H9 (cell line): ENCODE results near the gene ATP12A. TPM values are rescaled to one million over a fixed set of nuclear protein-coding genes. Genes with fewer than 3 reads are reported as not detected.
A peak's percentile ranks its signal among the peaks of the same experiment; 100 is the strongest.

ENCODE experiments used
- DNase-seq: peaks from one replicate; pipeline ENCODE4 v3.0.0-alpha.2; 2017
- H2AFZ ChIP-seq: one replicate; pipeline ENCODE4 v1.6.1; 2013; ENCODE audit warnings: mild to moderate bottlenecking, low read length, control low read depth, moderate library complexity
- H2AK5ac ChIP-seq: 2 replicates; pipeline ENCODE4 v1.6.1; 2013; ENCODE audit warnings: low read length, control low read depth, mixed read lengths; ENCODE audit not compliant: insufficient read length
- H2BK120ac ChIP-seq: one replicate; pipeline ENCODE4 v1.6.1; 2013; ENCODE audit warnings: low read depth, mild to moderate bottlenecking, low read length, control low read depth, inconsistent platforms; ENCODE audit not compliant: poor library complexity, severe bottlenecking
- H2BK12ac ChIP-seq: 2 replicates; pipeline ENCODE4 v1.6.1; 2013; ENCODE audit warnings: low read length, control low read depth, mixed read lengths, low read depth; ENCODE audit not compliant: insufficient read length
- H2BK15ac ChIP-seq: 2 replicates; pipeline ENCODE4 v1.6.1; 2013; ENCODE audit warnings: low read depth, low read length, control low read depth
- H2BK20ac ChIP-seq: one replicate; pipeline ENCODE4 v1.6.1; 2013; ENCODE audit warnings: low read depth, mild to moderate bottlenecking, low read length, control low read depth, inconsistent platforms; ENCODE audit not compliant: poor library complexity, severe bottlenecking
- H2BK5ac ChIP-seq: 2 replicates; pipeline ENCODE4 v1.6.1; 2013; ENCODE audit warnings: low read length, control low read depth, mixed read lengths; ENCODE audit not compliant: insufficient read length
- H3K14ac ChIP-seq: 2 replicates; pipeline ENCODE4 v1.6.1; 2013; ENCODE audit warnings: low read length, control low read depth; ENCODE audit not compliant: insufficient read depth
- H3K18ac ChIP-seq: 2 replicates; pipeline ENCODE4 v1.6.1; 2013; ENCODE audit warnings: low read depth, mild to moderate bottlenecking, mixed read lengths, low read length, control low read depth; ENCODE audit not compliant: insufficient read length
- H3K23ac ChIP-seq: 2 replicates; pipeline ENCODE4 v1.6.1; 2013; ENCODE audit warnings: low read length, control low read depth, mixed read lengths, low read depth; ENCODE audit not compliant: insufficient read length
- H3K23me2 ChIP-seq: 2 replicates; pipeline ENCODE4 v1.6.1; 2013; ENCODE audit warnings: low read depth, mild to moderate bottlenecking, mixed read lengths, low read length, control low read depth; ENCODE audit not compliant: insufficient read length, poor library complexity, severe bottlenecking
- H3K27ac ChIP-seq: 2 replicates; pipeline ENCODE4 v1.5.1; 2013; ENCODE audit warnings: low read length, control low read depth, mixed read lengths, low read depth; ENCODE audit not compliant: insufficient read length
- H3K27me3 ChIP-seq: 2 replicates; pipeline ENCODE4 v1.6.1; 2013; ENCODE audit warnings: low read length, control low read depth, inconsistent platforms; ENCODE audit not compliant: insufficient read depth
- H3K4ac ChIP-seq: 2 replicates; pipeline ENCODE4 v1.6.1; 2013; ENCODE audit warnings: low read depth, mild to moderate bottlenecking, control low read depth, inconsistent platforms, low read length, moderate library complexity
- H3K4me1 ChIP-seq: 2 replicates; pipeline ENCODE4 v1.6.1; 2013; ENCODE audit warnings: low read length, control low read depth, inconsistent platforms; ENCODE audit not compliant: insufficient read depth
- H3K4me2 ChIP-seq: 2 replicates; pipeline ENCODE4 v1.6.1; 2013; ENCODE audit warnings: low read length, control low read depth, mixed read lengths; ENCODE audit not compliant: insufficient read length, insufficient read depth
- H3K56ac ChIP-seq: 2 replicates; pipeline ENCODE4 v1.6.1; 2013; ENCODE audit warnings: low read depth, mild to moderate bottlenecking, mixed read lengths, low read length, control low read depth; ENCODE audit not compliant: insufficient read length
- H3K79me1 ChIP-seq: 2 replicates; pipeline ENCODE4 v1.6.1; 2013; ENCODE audit warnings: low read depth, mild to moderate bottlenecking, moderate library complexity, low read length, control low read depth, inconsistent platforms; ENCODE audit not compliant: insufficient read depth, poor library complexity, severe bottlenecking
- H3K79me2 ChIP-seq: 2 replicates; pipeline ENCODE4 v1.6.1; 2013; ENCODE audit warnings: low read length, control low read depth, inconsistent platforms; ENCODE audit not compliant: insufficient read depth
- H3K9ac ChIP-seq: 2 replicates; pipeline ENCODE4 v1.6.1; 2013; ENCODE audit warnings: low read length, control low read depth, mixed read lengths; ENCODE audit not compliant: insufficient read length; ENCODE audit errors: extremely low read depth
- H3K9me3 ChIP-seq: one replicate; pipeline ENCODE4 v1.6.1; 2013; ENCODE audit warnings: low read depth, low read length, inconsistent platforms; ENCODE audit not compliant: control insufficient read depth
- H3T11ph ChIP-seq: one replicate; pipeline ENCODE4 v1.6.1; 2013; ENCODE audit warnings: mild to moderate bottlenecking, low read length, control low read depth, inconsistent platforms
- H4K20me1 ChIP-seq: one replicate; pipeline ENCODE4 v1.6.1; 2013; ENCODE audit not compliant: control insufficient read depth, insufficient read length, insufficient read depth
- H4K5ac ChIP-seq: 2 replicates; pipeline ENCODE4 v1.6.1; 2013; ENCODE audit warnings: low read depth, mild to moderate bottlenecking, mixed read lengths, low read length, control low read depth; ENCODE audit not compliant: insufficient read length
- H4K8ac ChIP-seq: replicated peaks from 2 replicates; pipeline ENCODE4 v1.6.1; 2013; ENCODE audit warnings: low read length, control low read depth, mixed read lengths, low read depth; ENCODE audit not compliant: insufficient read length
- H4K91ac ChIP-seq: 2 replicates; pipeline ENCODE4 v1.6.1; 2013; ENCODE audit warnings: low read depth, mild to moderate bottlenecking, moderate library complexity, mixed read lengths, low read length, control low read depth; ENCODE audit not compliant: insufficient read length
- H3K27ac Mint-ChIP-seq, 3 experiments: 2 replicates in 2 of 3; 3 replicates in 1 of 3; pipeline ENCODE4 v1.8.0; 2020 to 2021; ENCODE audit warnings: mixed read lengths in 3 of 3, mild to moderate bottlenecking in 1 of 3, moderate library complexity in 1 of 3
- H3K27me3 Mint-ChIP-seq: 2 replicates; pipeline ENCODE4 v1.8.0; 2021; ENCODE audit warnings: low read depth, mild to moderate bottlenecking, moderate library complexity, mixed read lengths
- H3K36me3 Mint-ChIP-seq, 3 experiments: 2 replicates in 2 of 3; 3 replicates in 1 of 3; pipeline ENCODE4 v1.8.0; 2020 to 2021; ENCODE audit warnings: low read depth in 3 of 3, mixed read lengths in 3 of 3; ENCODE audit not compliant: insufficient read depth in 1 of 3
- H3K4me1 Mint-ChIP-seq, 2 experiments: 2 replicates each; pipeline ENCODE4 v1.8.0; 2020; ENCODE audit warnings: mixed read lengths in 2 of 2
- H3K4me3 Mint-ChIP-seq, 2 experiments: 2 replicates in 1 of 2; 3 replicates in 1 of 2; pipeline ENCODE4 v1.8.0; 2020 to 2021; ENCODE audit warnings: mild to moderate bottlenecking in 2 of 2, mixed read lengths in 2 of 2, moderate library complexity in 1 of 2
- H3K9me3 Mint-ChIP-seq, 2 experiments: 2 replicates in 1 of 2; 3 replicates in 1 of 2; pipeline ENCODE4 v1.8.0; 2020; ENCODE audit warnings: mild to moderate bottlenecking in 2 of 2, mixed read lengths in 2 of 2, moderate library complexity in 1 of 2
- WGBS: extraction: QIAGEN DNeasy Blood & Tissue Kit; methylation state at CpG from one replicate; pipeline ENCODE4 v1.1.7; 2013; ENCODE audit warnings: missing lambda C conversion rate, low lambda C conversion rate, mixed read lengths; ENCODE audit not compliant: insufficient read length; ENCODE audit errors: extremely low coverage; 5-methylcytosine and 5-hydroxymethylcytosine counted together
- total RNA-seq: library from RNA; stranded (reverse); gene quantifications from 2 replicates; pipeline ENCODE4 v1.2.1, GENCODE V29; 2021
- TF ChIP-seq, protein P1 (sequence below): fragments of 200-600 bp; sonication (generic); conservative IDR thresholded peaks from 3 replicates; pipeline ENCODE4 v1.8.0; 2021; ENCODE audit warnings: antibody characterized with exemption, mild to moderate bottlenecking

ATP12A gene
- total RNA-seq, 1 experiment from 2014 or later: 0.94 TPM

DNA sequence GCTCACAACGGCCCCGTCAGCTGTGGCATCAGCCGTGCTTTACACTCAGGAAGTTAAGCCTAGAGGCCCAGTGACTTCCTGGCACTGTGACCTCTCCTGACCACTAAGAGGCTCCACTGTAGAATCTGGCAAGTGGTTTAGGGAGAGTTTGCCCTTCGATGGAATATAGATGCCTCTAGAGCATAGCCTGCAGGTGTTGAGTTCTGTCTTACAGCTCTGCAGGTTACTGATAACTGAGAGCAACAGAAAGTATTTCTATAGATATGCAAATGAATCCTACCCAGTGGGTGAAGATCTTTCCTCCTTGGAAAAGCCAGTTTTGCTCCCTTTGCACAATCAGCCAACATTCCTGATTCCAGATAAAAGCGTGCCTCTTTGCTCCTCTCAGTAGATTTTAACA, 35.8 kb downstream of the ATP12A start:
- peak overlapping the region; percentile 51 for H3K27ac ChIP-seq
- Mint-ChIP-seq H3K4me1 (peaks cover 14 to 21% of the 10 kb centered on the region in 2 experiments), H3K27me3 (no peaks in the 10 kb centered on the region; the same call in none of the 2 replicates), H3K36me3 (no peaks in the 10 kb centered on the region; a peak in 1 of 7 replicates), H3K4me3 (peak overlapping the region in 1 of 2 experiments; percentile 71; a peak in 3 of 5 replicates), H3K9me3 (no peaks in the 10 kb centered on the region), H3K27ac (peak overlapping the region; percentile 82 to 97 (median 93); a peak in 5 of 7 replicates)
- H3T11ph ChIP-seq: no peak overlapping the region
- no peak overlapping the region for H2BK15ac ChIP-seq
- H2AK5ac ChIP-seq: no peak overlapping the region
- H2BK12ac ChIP-seq: no peak overlapping the region
- H3K14ac ChIP-seq: no peak overlapping the region
- no peaks in the 10 kb centered on the region for H3K79me2 ChIP-seq
- H4K91ac ChIP-seq: no peak overlapping the region
- TF ChIP-seq, protein P1, sequence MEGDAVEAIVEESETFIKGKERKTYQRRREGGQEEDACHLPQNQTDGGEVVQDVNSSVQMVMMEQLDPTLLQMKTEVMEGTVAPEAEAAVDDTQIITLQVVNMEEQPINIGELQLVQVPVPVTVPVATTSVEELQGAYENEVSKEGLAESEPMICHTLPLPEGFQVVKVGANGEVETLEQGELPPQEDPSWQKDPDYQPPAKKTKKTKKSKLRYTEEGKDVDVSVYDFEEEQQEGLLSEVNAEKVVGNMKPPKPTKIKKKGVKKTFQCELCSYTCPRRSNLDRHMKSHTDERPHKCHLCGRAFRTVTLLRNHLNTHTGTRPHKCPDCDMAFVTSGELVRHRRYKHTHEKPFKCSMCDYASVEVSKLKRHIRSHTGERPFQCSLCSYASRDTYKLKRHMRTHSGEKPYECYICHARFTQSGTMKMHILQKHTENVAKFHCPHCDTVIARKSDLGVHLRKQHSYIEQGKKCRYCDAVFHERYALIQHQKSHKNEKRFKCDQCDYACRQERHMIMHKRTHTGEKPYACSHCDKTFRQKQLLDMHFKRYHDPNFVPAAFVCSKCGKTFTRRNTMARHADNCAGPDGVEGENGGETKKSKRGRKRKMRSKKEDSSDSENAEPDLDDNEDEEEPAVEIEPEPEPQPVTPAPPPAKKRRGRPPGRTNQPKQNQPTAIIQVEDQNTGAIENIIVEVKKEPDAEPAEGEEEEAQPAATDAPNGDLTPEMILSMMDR: peak; percentile 34; the same call in 1 of the 3 replicates
- no peak overlapping the region for H3K18ac ChIP-seq
- no peak overlapping the region for H3K4ac ChIP-seq
- no peaks in the 10 kb centered on the region for H4K20me1 ChIP-seq
- no peak overlapping the region for H3K9ac ChIP-seq
- H3K56ac ChIP-seq: no peak overlapping the region
- H3K23me2 ChIP-seq: peaks cover 6% of the 10 kb centered on the region
- H3K23ac ChIP-seq: no peak overlapping the region
- H3K79me1 ChIP-seq: no peaks in the 10 kb centered on the region
- no peak overlapping the region for H2AFZ ChIP-seq
- H4K5ac ChIP-seq: no peak overlapping the region
- H3K4me1 ChIP-seq: no peaks in the 10 kb centered on the region
- H2BK120ac ChIP-seq: no peak overlapping the region
- DNase-seq: peak; percentile 50
- no peak overlapping the region for H2BK5ac ChIP-seq
- H3K4me2 ChIP-seq: peak overlapping the region; percentile 14
- WGBS: no CpG with 5 or more reads among the region's 5 CpGs
- H2BK20ac ChIP-seq: no peak overlapping the region
- no peaks in the 10 kb centered on the region for H3K27me3 ChIP-seq
- H3K9me3 ChIP-seq: no peaks in the 10 kb centered on the region
- H4K8ac ChIP-seq: no peak overlapping the region
